ENCODE data around the gene NHLRC2. TPM values are rescaled to one million over a fixed set of nuclear protein-coding genes. Genes with fewer than 3 reads are reported as not detected.

The NHLRC2 gene
- total and polyA plus RNA-seq, 2 donors (not counting 1 experiment from before 2014, with no cell fraction given): 5.7 to 59.8 TPM

GRCh38 chr10:113866551-113867394 is 12.3 kb downstream of the NHLRC2 start:
- Mint-ChIP-seq H3K9me3 (ENCODE audit: insufficient read depth) (no peaks in the 10 kb centered on the region), H3K4me3 (no peak overlapping the region), H3K27ac (no peak overlapping the region), H3K4me1 (peaks cover 19% of the 10 kb centered on the region), H3K27me3 (no peaks in the 10 kb centered on the region)
- WGBS (ENCODE audit: insufficient coverage): no CpG with 5 or more reads among the region's 5 CpGs
- H3K27ac ChIP-seq (ENCODE audit: low read length in 2 of 2): no peak overlapping the region
- POLR2A ChIA-PET: no interaction called here
- no peak overlapping the region for H2AFZ ChIP-seq (ENCODE audit: insufficient read depth, low read depth, low read length, poor library complexity, severe bottlenecking)
- peaks cover 48% of the 10 kb centered on the region for H3K79me2 ChIP-seq (ENCODE audit: control insufficient read depth, insufficient read depth, low read length)
- CTCF ChIA-PET: interaction anchor here (1.1 kb wide), 1 partner anchor 9 kb away, joined by 3 read pairs; no protein-coding TSS in a partner anchor
- no peak overlapping the region for H3K9ac ChIP-seq (ENCODE audit: low read length)
- ATAC-seq (ENCODE audit: low read depth) (no peak), DNase-seq (no peak)
- no peaks in the 10 kb centered on the region for H3K9me3 ChIP-seq (ENCODE audit: control extremely low read depth in 1 of 3, control insufficient read depth in 2 of 3, insufficient read depth in 1 of 3, low read length in 2 of 3)
- no peak for TF ChIP-seq CTCF (IDR thresholded peaks at IDR 0.05)
- TF ChIP-seq EZH2 (IDR thresholded peaks at IDR 0.05; ENCODE audit: borderline replicate concordance, insufficient read depth, low read depth, low read length, poor library complexity, severe bottlenecking): no peak
- H3K36me3 ChIP-seq (replicated peaks in 1 of 2; ENCODE audit: control extremely low read depth in 1 of 2, control insufficient read depth in 1 of 2, extremely low read depth in 1 of 2, insufficient read depth in 2 of 2, low read length in 1 of 2): peaks cover 3 to 6% of the 10 kb centered on the region in 2 experiments
- H3K4me3 ChIP-seq (ENCODE audit: control extremely low read depth in 1 of 5, extremely low read depth in 1 of 5, insufficient read depth in 1 of 5, low read depth in 2 of 5, low read length in 4 of 5): no peak overlapping the region
- intact Hi-C loops (cut with micrococcal nuclease): no loop called here
- H3K27me3 ChIP-seq (replicated peaks in 1 of 4; ENCODE audit: control extremely low read depth in 1 of 4, control insufficient read depth in 3 of 4, insufficient read depth in 4 of 4, low read length in 3 of 4): no peaks in the 10 kb centered on the region
- peaks cover 16% of the 10 kb centered on the region for H4K20me1 ChIP-seq (ENCODE audit: control insufficient read depth, insufficient read depth, low read length, poor library complexity, severe bottlenecking)
- H3K4me2 ChIP-seq (replicated peaks; ENCODE audit: low read depth, low read length, poor library complexity, severe bottlenecking): no peak overlapping the region
- no peaks in the 10 kb centered on the region for H3K4me1 ChIP-seq (ENCODE audit: control insufficient read depth in 2 of 2, insufficient read depth in 2 of 2, low read length in 2 of 2)

GRCh38 chr10:113867904-113868303 is 13.4 kb downstream of the NHLRC2 start:
- POLR2A ChIA-PET: no interaction called here
- H3K4me3 ChIP-seq (ENCODE audit: control extremely low read depth in 1 of 5, extremely low read depth in 1 of 5, insufficient read depth in 1 of 5, low read depth in 2 of 5, low read length in 4 of 5): no peak overlapping the region
- Mint-ChIP-seq H3K9me3 (ENCODE audit: insufficient read depth) (no peaks in the 10 kb centered on the region), H3K4me1 (peaks cover 22% of the 10 kb centered on the region), H3K27ac (no peak overlapping the region), H3K4me3 (no peak overlapping the region), H3K27me3 (no peaks in the 10 kb centered on the region)
- H3K36me3 ChIP-seq (replicated peaks in 1 of 2; ENCODE audit: control extremely low read depth in 1 of 2, control insufficient read depth in 1 of 2, extremely low read depth in 1 of 2, insufficient read depth in 2 of 2, low read length in 1 of 2): peaks cover 3 to 6% of the 10 kb centered on the region in 2 experiments
- no peak overlapping the region for H3K27ac ChIP-seq (ENCODE audit: low read length in 2 of 2)
- no peak overlapping the region for H2AFZ ChIP-seq (ENCODE audit: insufficient read depth, low read depth, low read length, poor library complexity, severe bottlenecking)
- no CpG with 5 or more reads among the region's 4 CpGs for WGBS (ENCODE audit: insufficient coverage)
- DNase-seq (no peak), ATAC-seq (ENCODE audit: low read depth) (no peak)
- H3K4me2 ChIP-seq (replicated peaks; ENCODE audit: low read depth, low read length, poor library complexity, severe bottlenecking): no peak overlapping the region
- no peak overlapping the region for H3K9ac ChIP-seq (ENCODE audit: low read length)
- CTCF ChIA-PET: no interaction called here
- intact Hi-C loops (cut with micrococcal nuclease): no loop called here
- H3K9me3 ChIP-seq (ENCODE audit: control extremely low read depth in 1 of 3, control insufficient read depth in 2 of 3, insufficient read depth in 1 of 3, low read length in 2 of 3): no peaks in the 10 kb centered on the region
- H3K27me3 ChIP-seq (replicated peaks in 1 of 4; ENCODE audit: control extremely low read depth in 1 of 4, control insufficient read depth in 3 of 4, insufficient read depth in 4 of 4, low read length in 3 of 4): no peaks in the 10 kb centered on the region
- TF ChIP-seq EZH2 (IDR thresholded peaks at IDR 0.05; ENCODE audit: borderline replicate concordance, insufficient read depth, low read depth, low read length, poor library complexity, severe bottlenecking): no peak
- no peak for TF ChIP-seq CTCF (IDR thresholded peaks at IDR 0.05)
- peaks cover 16% of the 10 kb centered on the region for H4K20me1 ChIP-seq (ENCODE audit: control insufficient read depth, insufficient read depth, low read length, poor library complexity, severe bottlenecking)
- no peaks in the 10 kb centered on the region for H3K4me1 ChIP-seq (ENCODE audit: control insufficient read depth in 2 of 2, insufficient read depth in 2 of 2, low read length in 2 of 2)
- peaks cover 56% of the 10 kb centered on the region for H3K79me2 ChIP-seq (ENCODE audit: control insufficient read depth, insufficient read depth, low read length)

All from B cell (primary cell).